Astrocyte (in vitro differentiated cells and primary cell): ENCODE data around the gene XXYLT1. TPM values are rescaled to one million over a fixed set of nuclear protein-coding genes. Genes with fewer than 3 reads are reported as not detected.

Experiments used
- DNase-seq: peaks from one replicate; pipeline ENCODE4 v3.0.0-alpha.2; 2010; ENCODE audit warnings: low read depth
- FAIRE-seq: peaks from 2 replicates; lab custom pipeline; 2011; peaks lifted over from hg19 to GRCh38; lab: Jason Lieb, UNC
- H2AFZ ChIP-seq: 2 replicates; pipeline ENCODE4 v1.6.0; 2012; ENCODE audit warnings: low read depth, low read length, inconsistent platforms
- H3K27ac ChIP-seq: 2 replicates; pipeline ENCODE4 v1.5.1; 2011; ENCODE audit warnings: low read depth, low read length, inconsistent platforms
- H3K27me3 ChIP-seq: 2 replicates; pipeline ENCODE4 v1.6.0; 2011; ENCODE audit warnings: low read length, inconsistent platforms; ENCODE audit not compliant: insufficient read depth
- H3K36me3 ChIP-seq: 2 replicates; pipeline ENCODE4 v1.5.1; 2011; ENCODE audit warnings: low read length, inconsistent platforms; ENCODE audit not compliant: insufficient read depth
- H3K4me1 ChIP-seq: 2 replicates; pipeline ENCODE4 v1.5.1; 2011; ENCODE audit warnings: low read length, inconsistent platforms; ENCODE audit not compliant: insufficient read depth
- H3K4me2 ChIP-seq: 2 replicates; pipeline ENCODE4 v1.6.0; 2012; ENCODE audit warnings: low read length, inconsistent platforms
- H3K4me3 ChIP-seq: 2 replicates; pipeline ENCODE4 v1.5.1; 2011; ENCODE audit warnings: low read depth, mild to moderate bottlenecking, low read length, inconsistent platforms; ENCODE audit not compliant: insufficient read depth
- H3K79me2 ChIP-seq: 2 replicates; pipeline ENCODE4 v1.6.0; 2012; ENCODE audit warnings: mild to moderate bottlenecking, low read length, inconsistent platforms; ENCODE audit not compliant: insufficient read depth
- H3K9ac ChIP-seq: 2 replicates; pipeline ENCODE4 v1.6.0; 2012; ENCODE audit warnings: mild to moderate bottlenecking, low read length, inconsistent platforms
- H3K9me3 ChIP-seq: 2 replicates; pipeline ENCODE4 v1.5.1; 2012; ENCODE audit warnings: low read depth, mild to moderate bottlenecking, low read length, inconsistent platforms; ENCODE audit not compliant: insufficient read depth
- H4K20me1 ChIP-seq: 2 replicates; pipeline ENCODE4 v1.6.0; 2012; ENCODE audit warnings: low read length, inconsistent platforms; ENCODE audit not compliant: insufficient read depth
- H3K27ac Mint-ChIP-seq: one replicate; pipeline ENCODE4 v1.8.0; 2021; ENCODE audit warnings: mild to moderate bottlenecking, mixed read lengths; ENCODE audit not compliant: unreplicated experiment
- H3K27me3 Mint-ChIP-seq: one replicate; pipeline ENCODE4 v1.8.0; 2021; ENCODE audit warnings: low read depth, mixed read lengths; ENCODE audit not compliant: unreplicated experiment
- H3K36me3 Mint-ChIP-seq: one replicate; pipeline ENCODE4 v1.8.0; 2021; ENCODE audit warnings: low read depth, mixed read lengths; ENCODE audit not compliant: unreplicated experiment
- H3K4me1 Mint-ChIP-seq: one replicate; pipeline ENCODE4 v1.8.0; 2021; ENCODE audit warnings: low read depth, mixed read lengths; ENCODE audit not compliant: unreplicated experiment
- H3K4me3 Mint-ChIP-seq: one replicate; pipeline ENCODE4 v1.8.0; 2021; ENCODE audit warnings: mild to moderate bottlenecking, moderate library complexity, mixed read lengths; ENCODE audit not compliant: unreplicated experiment
- H3K9me3 Mint-ChIP-seq: one replicate; pipeline ENCODE4 v1.8.0; 2021; ENCODE audit warnings: mild to moderate bottlenecking, mixed read lengths; ENCODE audit not compliant: unreplicated experiment
- CTCF ChIP-seq: IDR thresholded peaks from 2 replicates; pipeline ENCODE4 v1.5.1; 2011; ENCODE audit warnings: low read depth, mild to moderate bottlenecking, inconsistent platforms, low read length, moderate library complexity; ENCODE audit not compliant: insufficient read depth
- EZH2 ChIP-seq: IDR thresholded peaks from 2 replicates; pipeline ENCODE4 v1.6.1; 2012; ENCODE audit warnings: mild to moderate bottlenecking, low read length, inconsistent platforms; ENCODE audit not compliant: insufficient read depth
- total RNA-seq: library from RNA; stranded (reverse); gene quantifications from 2 replicates; pipeline ENCODE4 v1.2.1, GENCODE V29; 2021

Gene XXYLT1
- total RNA-seq, 1 donor from 2014 or later, result 26.2 TPM

GRCh38 chr3:195259475-195260279 is 11.3 kb downstream of the XXYLT1 start:
- H3K27ac Mint-ChIP-seq, result no peak overlapping the region

GRCh38 chr3:195259154-195259474 is 11.8 kb downstream of the XXYLT1 start:
- peak; percentile 54 for DNase-seq
- H4K20me1 ChIP-seq, result peaks cover 15% of the 10 kb centered on the region
- no peak overlapping the region for H3K4me3 Mint-ChIP-seq
- peak overlapping the region; percentile 52 for H3K4me3 ChIP-seq
- H3K79me2 ChIP-seq, result peaks cover 69% of the 10 kb centered on the region
- H3K27ac Mint-ChIP-seq, result peak overlapping the region; percentile 47
- H3K4me1 Mint-ChIP-seq, result peaks cover 2% of the 10 kb centered on the region
- H3K36me3 Mint-ChIP-seq, result peaks cover 2% of the 10 kb centered on the region
- no peaks in the 10 kb centered on the region for H3K9me3 ChIP-seq
- H3K9me3 Mint-ChIP-seq, result no peaks in the 10 kb centered on the region
- H3K27me3 ChIP-seq, result no peaks in the 10 kb centered on the region
- peaks cover 20% of the 10 kb centered on the region for H3K4me1 ChIP-seq
- peak overlapping the region; percentile 100 for H3K4me2 ChIP-seq
- no peaks in the 10 kb centered on the region for H3K36me3 ChIP-seq
- H3K9ac ChIP-seq, result peak overlapping the region; percentile 82
- peak overlapping the region; percentile 81 for H2AFZ ChIP-seq
- peak overlapping the region; percentile 86 for H3K27ac ChIP-seq
- peaks cover 3% of the 10 kb centered on the region for H3K27me3 Mint-ChIP-seq
- no peak for FAIRE-seq
- TF ChIP-seq CTCF (no peak), EZH2 (no peak)

More at GRCh38 chr3:195259475-195260279, 11.3 kb downstream of the XXYLT1 start:
- Mint-ChIP-seq H3K9me3 (no peaks in the 10 kb centered on the region), H3K36me3 (peaks cover 2% of the 10 kb centered on the region), H3K4me1 (peaks cover 2% of the 10 kb centered on the region), H3K27me3 (peaks cover 2% of the 10 kb centered on the region), H3K4me3 (no peak overlapping the region)
- H3K27ac ChIP-seq, result peak overlapping the region; percentile 86
- no peak for FAIRE-seq
- H3K4me2 ChIP-seq, result peak overlapping the region; percentile 100
- DNase-seq, result peak; percentile 84
- peak overlapping the region; percentile 52 for H3K4me3 ChIP-seq
- TF ChIP-seq EZH2, result no peak
- TF ChIP-seq CTCF, result peak; percentile 44
- H4K20me1 ChIP-seq, result peaks cover 15% of the 10 kb centered on the region
- peaks cover 68% of the 10 kb centered on the region for H3K79me2 ChIP-seq
- no peaks in the 10 kb centered on the region for H3K36me3 ChIP-seq
- no peaks in the 10 kb centered on the region for H3K27me3 ChIP-seq
- peak overlapping the region; percentile 81 for H2AFZ ChIP-seq
- peak overlapping the region; percentile 83 for H3K9ac ChIP-seq
- no peaks in the 10 kb centered on the region for H3K9me3 ChIP-seq
- H3K4me1 ChIP-seq, result peaks cover 20% of the 10 kb centered on the region
